ENCODE data around the gene SMARCAL1.

The SMARCAL1 gene

GRCh38 chr2:216426938-216427337, 14.7 kb downstream of the SMARCAL1 start:
- Mint-ChIP-seq H3K36me3 (ENCODE audit: low read depth) (peaks cover 93% of the 10 kb centered on the region), H3K4me3 (no peak overlapping the region), H3K27ac (no peak overlapping the region), H3K4me1 (ENCODE audit: low read depth) (peaks cover 21% of the 10 kb centered on the region), H3K27me3 (no peaks in the 10 kb centered on the region), H3K9me3 (peaks cover 13% of the 10 kb centered on the region)
- intact Hi-C loops (cut with micrococcal nuclease) = no loop called here

- Mint-ChIP-seq H3K9me3 (peaks cover 13% of the 10 kb centered on the region), H3K4me1 (ENCODE audit: low read depth) (peaks cover 21% of the 10 kb centered on the region), H3K36me3 (ENCODE audit: low read depth) (peaks cover 93% of the 10 kb centered on the region), H3K4me3 (no peak overlapping the region), H3K27ac (peak overlapping the region; percentile 18), H3K27me3 (no peaks in the 10 kb centered on the region)
- intact Hi-C loops (cut with micrococcal nuclease) = no loop called here
Measured at GRCh38 chr2:216428618-216429350, 16.5 kb downstream of the SMARCAL1 start.

DNA sequence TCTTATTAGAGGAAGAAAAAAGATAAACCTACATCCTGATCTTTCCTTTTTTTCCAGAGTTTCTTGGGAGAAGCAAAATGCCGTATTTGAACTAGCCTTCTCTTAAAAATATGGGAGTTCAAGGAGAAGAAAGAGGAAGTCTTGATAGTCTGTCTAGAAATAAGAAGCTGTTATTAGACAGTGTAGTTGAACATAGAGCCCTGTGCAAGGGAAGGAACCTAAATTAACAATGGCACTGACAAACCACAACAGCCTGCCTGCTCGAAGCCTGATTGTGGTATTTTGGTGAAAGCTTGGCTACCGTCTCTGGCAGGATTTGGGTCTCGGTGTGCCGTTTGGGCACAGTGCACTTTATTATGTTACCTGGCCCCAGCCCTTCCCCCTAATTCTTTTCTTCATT, 17.1 kb downstream of the SMARCAL1 start:
- Mint-ChIP-seq H3K9me3 (peaks cover 10% of the 10 kb centered on the region), H3K36me3 (ENCODE audit: low read depth) (peaks cover 93% of the 10 kb centered on the region), H3K4me3 (no peak overlapping the region), H3K27me3 (no peaks in the 10 kb centered on the region), H3K27ac (no peak overlapping the region), H3K4me1 (ENCODE audit: low read depth) (peaks cover 21% of the 10 kb centered on the region)
- intact Hi-C loops (cut with micrococcal nuclease) = no loop called here

GRCh38 chr2:216430811-216431530, 18.7 kb downstream of the SMARCAL1 start:
- Mint-ChIP-seq H3K36me3 (ENCODE audit: low read depth) (peaks cover 93% of the 10 kb centered on the region), H3K27me3 (no peaks in the 10 kb centered on the region), H3K4me1 (ENCODE audit: low read depth) (peaks cover 21% of the 10 kb centered on the region), H3K27ac (no peak overlapping the region), H3K9me3 (no peaks in the 10 kb centered on the region), H3K4me3 (no peak overlapping the region)
- intact Hi-C loops (cut with micrococcal nuclease) = no loop called here

GRCh38 chr2:216431531-216431856, 19.2 kb downstream of the SMARCAL1 start:
- H3K36me3 Mint-ChIP-seq (ENCODE audit: low read depth) = peaks cover 93% of the 10 kb centered on the region
- H3K4me1 Mint-ChIP-seq (ENCODE audit: low read depth) = peaks cover 21% of the 10 kb centered on the region
- intact Hi-C loops (cut with micrococcal nuclease) = no loop called here
- no peaks in the 10 kb centered on the region for H3K9me3 Mint-ChIP-seq
- H3K4me3 Mint-ChIP-seq = no peak overlapping the region
- H3K27ac Mint-ChIP-seq = no peak overlapping the region
- H3K27me3 Mint-ChIP-seq = no peaks in the 10 kb centered on the region

DNA sequence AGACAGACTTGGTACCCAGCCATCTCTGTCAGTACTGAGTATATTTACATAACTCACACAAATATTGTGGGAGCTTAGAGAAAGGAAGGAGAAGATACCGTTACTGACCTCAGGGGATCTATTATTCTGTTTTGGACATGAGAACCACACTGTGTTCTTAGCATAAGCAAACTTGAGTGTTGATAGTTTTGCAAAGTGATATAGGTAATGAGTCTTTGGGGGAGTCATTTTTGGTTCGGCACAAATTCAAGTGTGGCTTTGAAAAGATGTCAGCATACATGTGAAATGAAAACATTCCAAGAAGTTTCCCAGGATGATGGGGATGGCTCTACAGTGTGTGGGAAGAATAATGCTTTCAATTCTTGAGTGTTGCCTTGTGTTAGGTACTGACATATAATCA, 24.1 kb downstream of the SMARCAL1 start:
- intact Hi-C loops (cut with micrococcal nuclease) = no loop called here
- Mint-ChIP-seq H3K9me3 (no peaks in the 10 kb centered on the region), H3K4me3 (no peak overlapping the region), H3K36me3 (ENCODE audit: low read depth) (peaks cover 94% of the 10 kb centered on the region), H3K4me1 (ENCODE audit: low read depth) (no peaks in the 10 kb centered on the region), H3K27me3 (no peaks in the 10 kb centered on the region), H3K27ac (no peak overlapping the region)

- no peak overlapping the region for H3K4me3 Mint-ChIP-seq
- intact Hi-C loops (cut with micrococcal nuclease) = no loop called here
- H3K27me3 Mint-ChIP-seq = no peaks in the 10 kb centered on the region
- H3K4me1 Mint-ChIP-seq (ENCODE audit: low read depth) = peaks cover 4% of the 10 kb centered on the region
- H3K27ac Mint-ChIP-seq = no peak overlapping the region
- H3K36me3 Mint-ChIP-seq (ENCODE audit: low read depth) = peaks cover 81% of the 10 kb centered on the region
- no peaks in the 10 kb centered on the region for H3K9me3 Mint-ChIP-seq
Measured at GRCh38 chr2:216441308-216442010, 29.2 kb downstream of the SMARCAL1 start.

GRCh38 chr2:216445501-216445900, 33.2 kb downstream of the SMARCAL1 start:
- Mint-ChIP-seq H3K27ac (no peak overlapping the region), H3K9me3 (peaks cover 9% of the 10 kb centered on the region), H3K4me1 (ENCODE audit: low read depth) (peaks cover 5% of the 10 kb centered on the region), H3K4me3 (no peak overlapping the region), H3K36me3 (ENCODE audit: low read depth) (peaks cover 83% of the 10 kb centered on the region), H3K27me3 (no peaks in the 10 kb centered on the region)
- intact Hi-C loops (cut with micrococcal nuclease) = no loop called here

GRCh38 chr2:216446343-216446742, 34.1 kb downstream of the SMARCAL1 start:
- Mint-ChIP-seq H3K27ac (no peak overlapping the region), H3K4me3 (no peak overlapping the region), H3K27me3 (no peaks in the 10 kb centered on the region), H3K36me3 (ENCODE audit: low read depth) (peaks cover 86% of the 10 kb centered on the region), H3K4me1 (ENCODE audit: low read depth) (peaks cover 5% of the 10 kb centered on the region), H3K9me3 (peaks cover 9% of the 10 kb centered on the region)
- intact Hi-C loops (cut with micrococcal nuclease) = no loop called here

DNA sequence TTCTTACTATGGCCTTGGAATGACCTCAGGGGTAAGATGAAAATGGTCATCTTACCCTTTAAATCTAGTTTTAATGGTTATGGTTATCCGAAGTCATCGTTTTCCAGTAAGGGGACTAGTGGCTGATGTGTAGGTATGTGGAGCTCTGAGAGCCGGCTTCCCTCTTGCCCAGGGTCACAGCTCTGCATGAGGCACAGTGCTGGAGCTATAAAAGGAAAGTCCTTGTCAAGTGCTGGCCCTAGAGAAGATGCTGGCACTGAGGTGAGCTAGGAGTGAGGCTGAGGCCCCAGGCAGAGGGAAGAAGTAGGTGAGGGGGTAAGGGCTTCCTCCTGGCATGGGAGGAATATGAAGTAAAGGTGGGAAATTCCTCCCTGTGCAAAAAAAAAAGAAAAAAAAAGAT, 35.0 kb downstream of the SMARCAL1 start:
- intact Hi-C loops (cut with micrococcal nuclease) = no loop called here
- no peak overlapping the region for H3K27ac Mint-ChIP-seq
- peaks cover 9% of the 10 kb centered on the region for H3K9me3 Mint-ChIP-seq

GRCh38 chr2:216448829-216449228, 36.5 kb downstream of the SMARCAL1 start:
- intact Hi-C loops (cut with micrococcal nuclease) = no loop called here
- Mint-ChIP-seq H3K27ac (no peak overlapping the region), H3K36me3 (ENCODE audit: low read depth) (peaks cover 95% of the 10 kb centered on the region), H3K4me3 (no peak overlapping the region), H3K27me3 (no peaks in the 10 kb centered on the region), H3K4me1 (ENCODE audit: low read depth) (peaks cover 5% of the 10 kb centered on the region), H3K9me3 (peaks cover 9% of the 10 kb centered on the region)

More for the DNA sequence above, 35.0 kb downstream of the SMARCAL1 start:
- H3K27me3 Mint-ChIP-seq = no peaks in the 10 kb centered on the region
- H3K4me3 Mint-ChIP-seq = no peak overlapping the region
- H3K36me3 Mint-ChIP-seq (ENCODE audit: low read depth) = peaks cover 94% of the 10 kb centered on the region
- peaks cover 5% of the 10 kb centered on the region for H3K4me1 Mint-ChIP-seq (ENCODE audit: low read depth)

- Mint-ChIP-seq H3K36me3 (ENCODE audit: low read depth) (peaks cover 98% of the 10 kb centered on the region), H3K4me1 (ENCODE audit: low read depth) (peaks cover 5% of the 10 kb centered on the region), H3K4me3 (no peak overlapping the region), H3K27me3 (no peaks in the 10 kb centered on the region), H3K27ac (no peak overlapping the region), H3K9me3 (peaks cover 14% of the 10 kb centered on the region)
- intact Hi-C loops (cut with micrococcal nuclease) = no loop called here
Measured at GRCh38 chr2:216450346-216450745, 38.1 kb downstream of the SMARCAL1 start.

DNA sequence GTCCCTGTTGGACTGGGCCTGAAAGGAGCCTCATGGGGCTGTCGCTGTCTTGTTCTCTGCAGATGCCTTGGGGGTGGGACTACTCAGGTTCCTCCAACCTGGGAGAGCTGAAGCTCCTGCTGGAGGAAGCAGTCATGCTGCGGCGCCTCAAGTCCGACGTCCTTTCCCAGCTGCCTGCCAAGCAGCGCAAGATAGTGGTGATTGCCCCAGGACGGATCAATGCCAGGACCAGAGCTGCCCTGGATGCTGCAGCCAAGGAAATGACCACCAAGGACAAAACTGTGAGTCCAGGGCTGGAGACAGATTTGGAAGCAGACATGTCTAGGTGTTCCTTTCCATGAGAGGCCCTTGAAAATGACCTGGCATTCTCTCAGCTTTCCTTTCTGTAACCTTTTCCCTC, 38.5 kb downstream of the SMARCAL1 start:
- intact Hi-C loops (cut with micrococcal nuclease) = no loop called here
- peaks cover 5% of the 10 kb centered on the region for H3K4me1 Mint-ChIP-seq (ENCODE audit: low read depth)
- H3K4me3 Mint-ChIP-seq = no peak overlapping the region
- peaks cover 99% of the 10 kb centered on the region for H3K36me3 Mint-ChIP-seq (ENCODE audit: low read depth)
- no peak overlapping the region for H3K27ac Mint-ChIP-seq
- peaks cover 18% of the 10 kb centered on the region for H3K9me3 Mint-ChIP-seq
- H3K27me3 Mint-ChIP-seq = no peaks in the 10 kb centered on the region

GRCh38 chr2:216453955-216454614, 41.8 kb downstream of the SMARCAL1 start:
- H3K9me3 Mint-ChIP-seq = peaks cover 19% of the 10 kb centered on the region
- H3K27me3 Mint-ChIP-seq = no peaks in the 10 kb centered on the region
- no peaks in the 10 kb centered on the region for H3K4me1 Mint-ChIP-seq (ENCODE audit: low read depth)
- peaks cover 72% of the 10 kb centered on the region for H3K36me3 Mint-ChIP-seq (ENCODE audit: low read depth)
- H3K4me3 Mint-ChIP-seq = no peak overlapping the region
- H3K27ac Mint-ChIP-seq = no peak overlapping the region
- intact Hi-C loops (cut with micrococcal nuclease) = no loop called here
